ENCODE measurements around the gene ALKBH1. TPM values are rescaled to one million over a fixed set of nuclear protein-coding genes. Genes with fewer than 3 reads are reported as not detected.
"Not testable (repeated sequence)": the region's sequence is repeated elsewhere in the genome, so short reads cannot be mapped to it uniquely, and the experiment has no call there.

The ALKBH1 gene
- total RNA-seq, 2 donors from 2014 or later = 2.9 to 5.3 TPM

GRCh38 chr14:77642407-77642806 lies 65.4 kb downstream of the ALKBH1 start:
- H3K9me3 ChIP-seq = no peaks in the 10 kb centered on the region
- intact Hi-C loops (cut with DNase I) = no loop called here
- H3K36me3 ChIP-seq (replicated peaks in 1 of 2; ENCODE audit: insufficient read depth in 1 of 2, low read depth in 2 of 2) = no peaks in the 10 kb centered on the region
- no peak overlapping the region for H3K4me3 ChIP-seq
- peak; percentile 8 for ATAC-seq
- WGBS, 2 donors = 58 to 63% methylated on average over 7 of the region's 7 CpGs
- no peak for TF ChIP-seq CTCF (IDR thresholded peaks at IDR 0.05)
- no peak for TF ChIP-seq POLR2A (IDR thresholded peaks at IDR 0.05)
- DNase-seq = no peak
- H3K4me1 ChIP-seq = peaks cover 11% of the 10 kb centered on the region
- no peaks in the 10 kb centered on the region for H3K27me3 ChIP-seq
- peak overlapping the region in 2 of 4 donors; percentile 45 to 72 for H3K27ac ChIP-seq

- no peaks in the 10 kb centered on the region for H3K36me3 ChIP-seq (replicated peaks in 1 of 2; ENCODE audit: insufficient read depth in 1 of 2, low read depth in 2 of 2)
- intact Hi-C loops (cut with DNase I) = no loop called here
- H3K9me3 ChIP-seq = no peaks in the 10 kb centered on the region
- 16 to 20% methylated on average over 29 to 47 of the region's 47 CpGs for WGBS, 2 donors
- peak; percentile 61 to 70 (median 68) for DNase-seq
- H3K4me1 ChIP-seq = peaks cover 9% of the 10 kb centered on the region
- peak overlapping the region in 2 of 4 donors; percentile 45 to 72 for H3K27ac ChIP-seq
- H3K27me3 ChIP-seq = no peaks in the 10 kb centered on the region
- ATAC-seq = peak; percentile 82
- no peak overlapping the region for H3K4me3 ChIP-seq
- peak in 2 of 3 donors; percentile 28 to 33 for TF ChIP-seq POLR2A (IDR thresholded peaks at IDR 0.05)
- no peak for TF ChIP-seq CTCF (IDR thresholded peaks at IDR 0.05)
Measured at GRCh38 chr14:77641534-77642341, 66.1 kb downstream of the ALKBH1 start.

GRCh38 chr14:77640756-77641533 lies 66.9 kb downstream of the ALKBH1 start:
- DNase-seq (no peak), ATAC-seq (no peak)
- intact Hi-C loops (cut with DNase I) = no loop called here
- Histone ChIP-seq H3K27ac (peak overlapping the region in 1 of 4 donors; percentile 72), H3K27me3 (no peaks in the 10 kb centered on the region), H3K9me3 (no peaks in the 10 kb centered on the region), H3K4me1 (peaks cover 9% of the 10 kb centered on the region), H3K4me3 (no peak overlapping the region), H3K36me3 (replicated peaks in 1 of 2; ENCODE audit: insufficient read depth in 1 of 2, low read depth in 2 of 2) (no peaks in the 10 kb centered on the region)
- 73 to 79% methylated on average over 15 to 16 of the region's 16 CpGs for WGBS, 2 donors
- TF ChIP-seq POLR2A (IDR thresholded peaks at IDR 0.05) (no peak), CTCF (IDR thresholded peaks at IDR 0.05) (no peak)

- ATAC-seq = no peak
- Histone ChIP-seq H3K36me3 (replicated peaks in 1 of 2; ENCODE audit: insufficient read depth in 1 of 2, low read depth in 2 of 2) (no peaks in the 10 kb centered on the region), H3K4me1 (peaks cover 9% of the 10 kb centered on the region), H3K4me3 (no peak overlapping the region), H3K9me3 (no peaks in the 10 kb centered on the region), H3K27me3 (no peaks in the 10 kb centered on the region), H3K27ac (no peak overlapping the region)
- intact Hi-C loops (cut with DNase I) = no loop called here
- TF ChIP-seq POLR2A (IDR thresholded peaks at IDR 0.05) (no peak), CTCF (IDR thresholded peaks at IDR 0.05) (no peak)
- no peak for DNase-seq
- WGBS, 2 donors = 58 to 81% methylated on average over 2 of the region's 2 CpGs
Measured at GRCh38 chr14:77638771-77639171, 69.1 kb downstream of the ALKBH1 start.

GRCh38 chr14:77635869-77636268 lies 72.0 kb downstream of the ALKBH1 start:
- intact Hi-C loops (cut with DNase I); DNase-seq; H3K27me3 ChIP-seq; H3K27ac ChIP-seq; H3K9me3 ChIP-seq; H3K4me1 ChIP-seq; ATAC-seq; H3K4me3 ChIP-seq; H3K36me3 ChIP-seq (replicated peaks in 1 of 2; ENCODE audit: insufficient read depth in 1 of 2, low read depth in 2 of 2): not testable (repeated sequence)
- 64 to 72% methylated on average over 4 of the region's 4 CpGs for WGBS, 2 donors

- H3K9me3 ChIP-seq; DNase-seq; H3K4me3 ChIP-seq; ATAC-seq; H3K36me3 ChIP-seq (replicated peaks in 1 of 2; ENCODE audit: insufficient read depth in 1 of 2, low read depth in 2 of 2); H3K4me1 ChIP-seq; H3K27me3 ChIP-seq; H3K27ac ChIP-seq; intact Hi-C loops (cut with DNase I): not testable (repeated sequence)
- 76 to 82% methylated on average over 8 of the region's 8 CpGs for WGBS, 2 donors
Measured at GRCh38 chr14:77635466-77635865, 72.4 kb downstream of the ALKBH1 start.
